Amygdala (tissue), 56 donors: ENCODE results near the gene ITIH1.
"Not testable (repeated sequence)": the region's sequence is repeated elsewhere in the genome, so short reads cannot be mapped to it uniquely, and the experiment has no call there.

ENCODE experiments used
- DNase-seq, 56 donors: peaks; one replicate each; lab custom pipeline; 2025; lab: John Stamatoyannopoulos, UW

Gene ITIH1, protein sequence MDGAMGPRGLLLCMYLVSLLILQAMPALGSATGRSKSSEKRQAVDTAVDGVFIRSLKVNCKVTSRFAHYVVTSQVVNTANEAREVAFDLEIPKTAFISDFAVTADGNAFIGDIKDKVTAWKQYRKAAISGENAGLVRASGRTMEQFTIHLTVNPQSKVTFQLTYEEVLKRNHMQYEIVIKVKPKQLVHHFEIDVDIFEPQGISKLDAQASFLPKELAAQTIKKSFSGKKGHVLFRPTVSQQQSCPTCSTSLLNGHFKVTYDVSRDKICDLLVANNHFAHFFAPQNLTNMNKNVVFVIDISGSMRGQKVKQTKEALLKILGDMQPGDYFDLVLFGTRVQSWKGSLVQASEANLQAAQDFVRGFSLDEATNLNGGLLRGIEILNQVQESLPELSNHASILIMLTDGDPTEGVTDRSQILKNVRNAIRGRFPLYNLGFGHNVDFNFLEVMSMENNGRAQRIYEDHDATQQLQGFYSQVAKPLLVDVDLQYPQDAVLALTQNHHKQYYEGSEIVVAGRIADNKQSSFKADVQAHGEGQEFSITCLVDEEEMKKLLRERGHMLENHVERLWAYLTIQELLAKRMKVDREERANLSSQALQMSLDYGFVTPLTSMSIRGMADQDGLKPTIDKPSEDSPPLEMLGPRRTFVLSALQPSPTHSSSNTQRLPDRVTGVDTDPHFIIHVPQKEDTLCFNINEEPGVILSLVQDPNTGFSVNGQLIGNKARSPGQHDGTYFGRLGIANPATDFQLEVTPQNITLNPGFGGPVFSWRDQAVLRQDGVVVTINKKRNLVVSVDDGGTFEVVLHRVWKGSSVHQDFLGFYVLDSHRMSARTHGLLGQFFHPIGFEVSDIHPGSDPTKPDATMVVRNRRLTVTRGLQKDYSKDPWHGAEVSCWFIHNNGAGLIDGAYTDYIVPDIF

DNA sequence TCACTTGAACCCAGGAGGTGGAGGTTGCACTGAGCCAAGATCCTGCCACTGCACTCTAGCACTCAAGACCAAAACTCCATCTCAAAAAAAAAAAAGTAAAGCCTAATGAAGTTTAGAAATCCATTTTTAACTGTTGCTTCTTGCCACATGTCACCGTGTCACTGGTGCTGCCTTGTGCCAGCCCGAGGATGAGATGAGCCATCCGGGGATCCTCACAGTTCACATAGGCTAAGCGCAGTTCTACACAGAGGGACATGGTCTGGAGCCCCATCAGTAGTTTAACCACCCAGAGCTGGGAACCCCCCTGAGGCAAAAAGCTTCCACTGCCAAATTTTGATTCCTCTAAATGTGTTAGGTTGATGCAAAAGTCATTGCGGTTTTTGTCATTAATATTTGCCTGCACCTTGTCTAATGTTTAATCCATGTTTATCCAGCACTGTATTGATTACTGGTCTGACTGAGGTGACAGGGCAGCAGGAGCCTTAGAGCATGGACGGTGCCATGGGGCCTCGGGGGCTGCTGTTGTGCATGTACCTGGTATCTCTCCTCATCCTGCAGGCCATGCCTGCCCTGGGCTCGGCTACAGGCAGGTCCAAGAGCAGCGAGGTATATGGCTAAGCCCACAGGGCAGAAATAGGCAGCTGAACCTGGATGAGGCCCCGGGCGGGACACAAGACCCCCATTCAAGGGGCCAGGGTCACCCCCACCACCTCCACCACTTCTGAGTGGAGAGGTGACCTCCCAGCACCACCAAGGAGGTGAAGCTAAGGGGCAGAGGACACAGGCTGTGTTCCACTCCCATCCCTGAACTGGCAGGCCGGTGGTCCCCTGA is at the start of gene ITIH1:
Gene ITIH1 (plus strand): TSS at position 473 of the 832 bp plus-strand sequence. CDS start 17 bp downstream, at position 490.
- DNase-seq, result no peak

DNA sequence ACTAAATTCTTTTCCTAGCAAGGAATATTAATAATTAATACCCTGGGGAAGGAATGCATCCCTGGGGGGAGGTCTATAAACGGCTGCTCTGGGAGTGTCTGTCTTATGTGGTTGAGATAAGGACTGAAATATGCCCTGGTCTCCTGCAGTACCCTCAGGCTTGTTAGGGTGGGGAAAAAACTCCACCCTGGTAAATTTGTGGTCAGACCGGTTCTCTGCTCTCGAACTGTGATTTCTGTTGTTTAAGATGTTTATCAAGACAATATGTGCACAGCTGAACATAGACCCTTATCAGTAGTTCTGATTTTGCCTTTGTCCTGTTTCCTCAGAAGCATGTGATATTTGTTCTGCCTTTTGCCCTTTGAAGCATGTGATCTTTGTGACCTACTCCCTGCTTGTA is 48.6 kb upstream of the ITIH1 start:
- DNase-seq, result not testable (repeated sequence)

DNA sequence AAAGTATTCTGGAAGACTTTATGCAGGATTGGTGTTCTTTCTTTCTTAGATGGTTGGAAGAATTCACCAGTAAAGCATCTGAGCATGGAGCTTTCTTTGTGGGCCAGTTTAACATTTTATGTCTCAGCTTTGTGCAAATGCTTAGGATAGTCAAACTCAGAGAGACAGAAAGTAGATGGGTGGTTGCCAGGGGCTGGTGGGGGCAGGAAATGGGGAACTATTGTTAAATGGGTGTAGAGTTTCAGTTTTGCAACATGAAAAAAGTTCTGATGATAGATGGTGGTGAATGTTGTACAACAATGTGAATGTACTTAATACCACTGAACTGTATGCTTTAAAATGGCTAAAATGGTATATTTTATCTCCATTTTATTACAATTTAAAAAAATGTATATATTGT is 46.7 kb upstream of the ITIH1 start:
- no peak for DNase-seq

DNA sequence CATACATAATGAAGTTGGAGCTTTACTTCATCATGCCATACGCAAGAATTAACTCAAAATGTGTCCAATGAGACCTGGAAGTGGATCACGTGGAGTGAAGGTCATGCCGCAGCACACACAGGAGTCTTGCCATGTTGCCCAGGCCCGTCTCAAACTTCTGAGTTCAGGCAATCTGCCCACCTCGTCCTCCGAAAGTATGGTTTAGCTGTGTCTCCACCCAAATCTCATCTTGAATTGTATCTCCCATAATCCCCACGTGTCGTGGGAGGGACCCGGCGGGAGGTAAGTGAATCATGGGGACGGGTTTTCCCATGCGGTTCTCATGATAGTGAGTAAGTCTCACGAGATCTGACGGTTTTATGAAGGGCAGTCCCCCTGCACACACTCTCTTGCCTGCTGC is 45.8 kb upstream of the ITIH1 start:
- no peak for DNase-seq

- DNase-seq, result no peak
Measured at GRCh38 chr3:52733256-52733891, 44.0 kb upstream of the ITIH1 start.

DNA sequence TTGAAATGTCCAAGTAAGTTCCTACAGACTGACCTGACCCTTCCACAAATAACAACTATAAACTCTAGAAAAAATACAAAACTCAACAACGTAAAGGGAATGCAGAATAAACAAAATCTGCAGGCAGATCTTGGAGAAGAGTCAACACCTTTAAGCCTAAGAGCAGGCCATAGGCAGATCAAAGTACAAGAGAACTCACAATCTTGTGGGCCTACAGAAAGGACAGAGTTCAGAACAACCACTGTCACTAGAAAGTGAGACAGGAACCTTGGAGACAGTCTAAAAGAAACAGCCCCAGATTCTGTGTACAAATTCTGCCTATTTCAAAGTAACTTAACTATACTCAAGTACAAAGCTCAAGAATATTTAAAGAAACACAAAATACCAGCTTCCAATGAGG is 37.7 kb upstream of the ITIH1 start:
- no peak for DNase-seq

DNA sequence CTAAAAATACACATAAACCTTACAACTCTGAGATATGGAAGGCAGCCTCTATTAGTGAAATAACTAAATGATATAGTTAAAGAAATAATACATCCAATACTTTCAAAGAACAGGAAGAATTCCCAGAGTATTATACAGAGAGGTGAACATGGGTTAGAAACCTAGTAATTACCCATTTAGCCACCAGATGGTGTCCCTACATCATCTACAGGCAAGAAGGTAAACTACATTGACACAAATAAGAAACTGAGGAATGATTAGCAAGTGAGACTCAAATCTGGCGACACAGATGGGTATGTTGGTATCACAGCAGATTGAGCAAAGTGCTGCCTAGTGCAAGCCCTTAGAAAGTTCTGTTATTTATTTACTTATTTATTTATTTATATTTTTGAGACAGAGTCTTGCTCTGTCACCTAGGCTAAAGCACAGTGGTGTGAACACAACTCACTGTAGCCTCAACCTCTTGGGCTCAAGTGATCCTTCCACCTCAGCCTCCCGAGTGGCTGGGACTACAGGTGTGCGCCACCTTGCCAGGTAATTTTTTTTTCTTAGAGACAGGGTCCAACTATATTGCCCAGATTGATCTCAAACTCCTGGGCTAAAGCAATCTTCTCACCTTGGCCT is 34.9 kb upstream of the ITIH1 start:
- no peak for DNase-seq

- no peak for DNase-seq
Measured at GRCh38 chr3:52743152-52743551, 34.2 kb upstream of the ITIH1 start.

- DNase-seq, result no peak
Measured at GRCh38 chr3:52743721-52744120, 33.7 kb upstream of the ITIH1 start.

DNA sequence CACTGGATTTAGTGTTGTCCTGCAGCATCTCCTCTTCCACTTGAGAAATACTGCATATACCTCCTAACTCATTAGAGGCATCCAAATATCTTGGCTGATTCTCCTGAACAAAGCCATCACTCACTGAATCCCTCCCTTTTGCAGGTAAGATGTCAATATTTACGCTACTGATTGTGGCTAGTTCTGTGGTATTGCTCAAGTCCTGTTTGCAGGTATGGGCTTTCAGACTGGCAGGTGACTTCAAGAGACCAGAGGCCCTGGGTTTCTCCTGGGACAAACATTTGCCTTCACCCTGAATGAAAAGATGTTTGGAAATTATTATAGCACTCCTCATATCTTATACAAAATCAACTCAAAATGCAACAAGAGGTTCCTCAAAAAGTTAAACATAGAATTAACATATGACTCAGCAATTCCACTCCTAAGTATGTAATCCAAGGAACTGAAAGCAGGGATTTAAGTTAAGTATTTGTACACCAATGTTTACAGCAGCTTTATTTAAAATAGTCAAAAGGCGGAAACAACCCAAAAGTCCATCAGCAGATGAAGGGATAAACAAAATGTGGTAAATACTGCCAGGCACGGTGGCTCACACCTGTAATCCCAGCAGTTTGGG is 25.2 kb upstream of the ITIH1 start:
- no peak for DNase-seq

- DNase-seq, result no peak
Measured at GRCh38 chr3:52754373-52754772, 23.0 kb upstream of the ITIH1 start.

- DNase-seq, result no peak
Measured at GRCh38 chr3:52756141-52756540, 21.3 kb upstream of the ITIH1 start.

GRCh38 chr3:52763466-52763865 is 13.9 kb upstream of the ITIH1 start:
- no peak for DNase-seq

DNA sequence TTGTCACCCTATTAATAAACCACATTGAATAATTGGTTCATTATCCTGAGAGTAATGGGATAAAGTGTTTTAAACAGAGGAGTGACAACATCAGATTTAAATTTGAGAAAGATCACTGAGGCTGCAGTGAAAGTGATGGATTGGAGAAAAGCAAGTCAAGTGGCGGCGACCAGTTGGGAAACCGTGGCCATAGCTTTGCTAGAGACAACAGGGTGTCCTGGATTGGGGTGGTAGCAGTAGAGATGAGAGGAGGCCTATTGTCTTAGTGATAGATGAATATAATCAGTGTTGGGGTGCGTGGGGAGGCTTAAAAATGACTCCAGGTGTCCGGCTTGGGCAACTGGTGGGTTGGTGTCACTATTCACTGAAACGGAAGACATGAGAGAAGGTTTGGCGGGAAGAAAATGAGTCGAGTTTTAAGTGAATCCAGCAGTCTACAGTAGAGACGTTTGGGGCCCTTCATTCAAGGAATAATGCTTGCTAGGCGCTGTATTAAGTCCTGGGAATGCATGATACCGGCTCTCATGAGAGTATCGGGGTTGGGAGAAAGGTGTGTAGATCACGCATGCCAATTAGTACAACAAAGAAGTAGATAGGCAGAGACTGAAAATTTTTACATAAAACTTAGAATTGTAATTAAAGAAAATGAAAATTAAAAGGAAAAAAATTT is 7.5 kb upstream of the ITIH1 start:
- DNase-seq, result no peak

DNA sequence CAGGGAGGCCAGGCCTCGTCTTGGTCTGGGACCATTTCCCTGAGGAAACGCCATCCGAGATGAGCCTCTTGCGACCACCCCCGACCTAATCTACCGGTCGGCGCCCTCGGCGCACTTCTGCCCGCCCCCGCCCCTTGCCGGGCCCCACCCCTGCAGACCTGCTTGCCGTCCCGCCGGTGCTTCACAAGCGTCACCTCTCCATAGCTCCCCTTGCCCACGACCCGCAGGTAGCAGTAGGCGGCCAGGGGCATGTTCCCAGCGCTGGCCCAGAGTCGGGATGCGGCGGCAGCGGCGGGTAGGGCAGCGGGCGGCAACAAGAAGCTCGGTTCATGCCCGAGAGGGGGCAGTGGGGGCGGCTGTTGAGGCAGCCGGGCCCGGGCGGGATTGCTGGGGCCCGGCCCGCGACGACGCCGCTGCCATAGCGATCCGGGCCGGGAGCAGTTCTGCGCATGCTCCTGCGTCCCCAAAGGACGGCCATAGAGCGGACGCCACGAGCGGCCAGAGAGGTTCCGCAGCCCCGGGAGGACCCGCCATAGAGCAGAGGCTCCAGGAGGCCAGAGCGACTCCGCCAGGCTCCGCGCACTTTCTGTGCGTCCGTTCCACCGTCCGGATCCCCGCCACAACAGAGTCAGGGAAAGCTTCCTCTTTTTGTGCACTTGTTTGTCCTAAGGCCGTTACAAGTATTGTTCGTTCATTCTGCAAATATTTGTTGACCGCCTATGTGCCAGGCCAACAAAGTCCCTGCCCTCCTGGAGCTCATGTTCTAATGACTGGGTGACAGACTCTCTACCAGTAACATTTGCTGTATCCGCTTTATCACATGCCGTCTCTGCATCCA is 6.7 kb upstream of the ITIH1 start, which contains the start of gene NEK4:
Gene NEK4 (minus strand): TSS at position 445 of the 838 bp plus-strand sequence. CDS start 194 bp downstream, at position 251.
- DNase-seq, result peak; percentile 49 to 95 (median 86)

GRCh38 chr3:52771334-52771681 is 6.1 kb upstream of the ITIH1 start:
- DNase-seq, result no peak

DNA sequence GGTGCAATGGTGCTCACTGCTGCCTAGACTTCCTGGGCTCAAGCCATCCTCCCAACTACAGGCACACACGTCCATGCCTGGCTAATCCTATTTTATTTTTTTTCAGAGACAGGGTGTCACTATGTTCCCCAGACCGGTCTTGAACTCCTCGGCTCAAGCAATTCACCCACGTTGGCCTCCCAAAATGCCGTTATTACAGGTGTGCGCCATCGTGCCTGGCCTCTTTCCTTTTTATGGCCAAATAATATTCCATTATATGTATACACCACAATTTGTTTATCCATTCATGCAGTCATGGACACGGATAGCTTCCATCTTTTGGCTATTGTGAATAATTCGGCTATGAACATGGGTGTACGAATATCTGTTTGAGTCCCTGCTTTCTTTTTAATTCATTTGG is 5.7 kb upstream of the ITIH1 start:
- no peak for DNase-seq
